ENCODE data around the gene PTH.

Gene PTH

DNA sequence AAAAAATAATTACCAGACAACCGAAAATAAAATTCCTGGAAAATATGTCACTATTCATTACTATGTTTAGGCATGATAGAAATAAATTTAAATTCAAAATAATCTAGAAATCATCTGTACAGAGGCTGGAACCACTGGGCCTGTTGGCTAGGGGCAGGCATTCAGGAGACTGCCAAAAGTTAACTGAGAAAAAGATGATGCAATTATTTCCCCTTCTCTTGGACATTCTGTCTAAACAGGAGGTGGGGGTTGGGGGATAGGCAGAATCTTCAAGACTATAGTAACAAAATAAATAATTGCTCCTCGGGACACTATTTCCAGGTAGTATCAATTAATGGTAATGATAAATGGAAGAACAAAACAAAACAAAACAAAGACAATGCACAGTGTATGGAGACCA lies 46.9 kb downstream of the PTH start:
- DNase-seq = no peak

DNA sequence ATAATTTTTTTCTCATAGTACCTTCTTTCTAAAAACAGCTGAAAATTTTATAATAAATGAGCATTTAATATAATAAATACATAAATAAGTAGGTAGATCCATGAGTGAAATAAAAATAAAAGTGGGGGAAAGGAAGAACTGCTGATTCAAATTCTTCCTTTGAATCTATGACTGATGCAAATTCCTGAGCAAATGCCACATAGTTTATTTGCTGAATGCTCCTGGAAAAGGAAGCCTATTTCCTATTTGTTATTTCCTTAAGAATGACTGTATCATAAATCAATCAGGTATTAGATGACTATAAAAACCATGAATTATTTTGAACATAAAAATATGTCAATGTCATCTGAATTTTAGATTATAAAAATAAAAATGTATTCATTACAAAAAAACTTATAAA lies 49.4 kb downstream of the PTH start:
- no peak for DNase-seq

DNA sequence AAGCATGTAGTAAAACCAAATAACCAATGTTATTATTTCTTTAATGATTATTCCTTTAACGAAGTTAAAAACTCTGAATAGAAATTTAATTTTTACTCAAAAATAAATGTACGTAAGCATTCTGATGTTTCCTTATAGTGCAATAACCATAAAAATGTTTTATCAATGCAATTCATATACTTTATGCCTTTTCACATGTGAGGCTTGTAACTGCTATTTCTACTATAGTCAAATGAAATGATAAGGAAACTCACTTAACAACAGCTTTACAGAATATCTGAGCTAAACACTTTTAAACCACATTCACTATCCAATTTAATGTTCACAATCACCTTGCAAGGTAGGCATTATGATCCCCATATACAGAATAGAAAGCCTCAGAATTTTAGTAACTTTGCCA lies 50.2 kb downstream of the PTH start:
- no peak for DNase-seq
